Liver (tissue), 9 donors: Measurements from ENCODE around the gene KIRREL3. TPM values are rescaled to one million over a fixed set of nuclear protein-coding genes. Genes with fewer than 3 reads are reported as not detected.

Source experiments
- DNase-seq: peaks from one replicate; pipeline ENCODE4 v3.0.0-alpha.2; 2017; ENCODE audit warnings: low spot score
- H3K27ac ChIP-seq, 2 donors: one replicate each; pipeline ENCODE4 v1.7.0; 2013; ENCODE audit warnings: inconsistent platforms in 2 of 2, low read length in 2 of 2, control low read depth in 1 of 2, low read depth in 1 of 2, mild to moderate bottlenecking in 1 of 2
- H3K27me3 ChIP-seq, 4 donors: one replicate each; pipeline versions ENCODE4 v1.6.1 to v1.7.0; 2013; ENCODE audit warnings: low read length in 3 of 4, inconsistent platforms in 1 of 4, mild to moderate bottlenecking in 1 of 4, moderate library complexity in 1 of 4; ENCODE audit not compliant: control insufficient read depth in 4 of 4, insufficient read depth in 4 of 4
- H3K36me3 ChIP-seq, 4 donors: one replicate each; pipeline versions ENCODE4 v1.6.1 to v1.7.0; 2013; ENCODE audit warnings: low read length in 3 of 4, mild to moderate bottlenecking in 3 of 4, low read depth in 1 of 4, moderate library complexity in 1 of 4; ENCODE audit not compliant: control insufficient read depth in 4 of 4, insufficient read depth in 3 of 4
- H3K4me1 ChIP-seq, 4 donors: one replicate each; pipeline versions ENCODE4 v1.6.1 to v1.7.0; 2013; ENCODE audit warnings: low read length in 3 of 4, mild to moderate bottlenecking in 3 of 4, moderate library complexity in 1 of 4; ENCODE audit not compliant: control insufficient read depth in 4 of 4, insufficient read depth in 4 of 4
- H3K4me3 ChIP-seq, 3 donors: one replicate each; pipeline versions ENCODE4 v1.6.1 to v1.7.0; 2013; ENCODE audit warnings: low read length in 3 of 3, control low read depth in 1 of 3, low read depth in 1 of 3, mild to moderate bottlenecking in 1 of 3
- H3K9ac ChIP-seq, 2 donors: one replicate each; pipeline ENCODE4 v1.7.0; 2013; ENCODE audit warnings: low read length in 2 of 2, mild to moderate bottlenecking in 2 of 2, moderate library complexity in 2 of 2, control low read depth in 1 of 2, low read depth in 1 of 2
- H3K9me3 ChIP-seq, 4 donors: one replicate each; pipeline versions ENCODE4 v1.6.1 to v1.7.0; 2013; ENCODE audit warnings: low read length in 3 of 4; ENCODE audit not compliant: control insufficient read depth in 4 of 4
- ATF3 ChIP-seq: IDR thresholded peaks from 2 replicates; pipeline ENCODE4 v1.6.1; 2016; ENCODE audit warnings: antibody characterized with exemption
- CTCF ChIP-seq: fragments of 150-350 bp; IDR thresholded peaks from 2 replicates; pipeline ENCODE4 v1.5.1; 2017; ENCODE audit warnings: improper control_type of control experiment, low read depth, low read length; ENCODE audit not compliant: missing input control
- EGR1 ChIP-seq, 2 donors: IDR thresholded peaks; 2 replicates each; pipeline ENCODE4 v1.6.1; 2016 to 2018; ENCODE audit warnings: antibody characterized with exemption in 2 of 2, low read depth in 2 of 2
- FOXA1 ChIP-seq: IDR thresholded peaks from 2 replicates; pipeline ENCODE4 v1.6.1; 2016; ENCODE audit warnings: antibody characterized with exemption
- FOXA2 ChIP-seq: IDR thresholded peaks from 2 replicates; pipeline ENCODE4 v1.6.1; 2016; ENCODE audit warnings: antibody characterized with exemption
- GABPA ChIP-seq, 2 donors: IDR thresholded peaks in 1 of 2; conservative IDR thresholded peaks in 1 of 2; 2 replicates each; pipeline ENCODE4 v1.6.1; 2016; ENCODE audit warnings: antibody characterized with exemption in 2 of 2, mild to moderate bottlenecking in 1 of 2, moderate library complexity in 1 of 2
- HNF4A ChIP-seq, 2 donors: conservative IDR thresholded peaks; 2 replicates each; pipeline ENCODE4 v1.6.1; 2016; ENCODE audit warnings: antibody characterized with exemption in 2 of 2, mild to moderate bottlenecking in 2 of 2
- HNF4G ChIP-seq: IDR thresholded peaks from 2 replicates; pipeline ENCODE4 v1.6.1; 2016; ENCODE audit warnings: antibody characterized with exemption
- JUND ChIP-seq, 2 donors: IDR thresholded peaks; 2 replicates each; pipeline ENCODE4 v1.6.1; 2016; ENCODE audit warnings: antibody characterized with exemption in 2 of 2
- NR2F2 ChIP-seq: IDR thresholded peaks from 2 replicates; pipeline ENCODE4 v1.6.1; 2016; ENCODE audit warnings: antibody characterized with exemption
- RXRA ChIP-seq, 2 donors: IDR thresholded peaks; 2 replicates each; pipeline ENCODE4 v1.6.1; 2017 to 2018; ENCODE audit warnings: antibody characterized with exemption in 2 of 2, mild to moderate bottlenecking in 1 of 2
- SP1 ChIP-seq: IDR thresholded peaks from 2 replicates; pipeline ENCODE4 v1.6.1; 2018; ENCODE audit warnings: antibody characterized with exemption, mild to moderate bottlenecking
- TAF1 ChIP-seq: conservative IDR thresholded peaks from 2 replicates; pipeline ENCODE4 v1.6.1; 2016; ENCODE audit warnings: antibody characterized with exemption, mild to moderate bottlenecking
- ZBTB33 ChIP-seq: IDR thresholded peaks from 2 replicates; pipeline ENCODE4 v1.6.1; 2016; ENCODE audit warnings: antibody characterized with exemption
- WGBS: extraction: QIAGEN DNeasy Blood & Tissue Kit; methylation state at CpG from one replicate; pipeline ENCODE4 v1.1.7; 2013; 5-methylcytosine and 5-hydroxymethylcytosine counted together
- polyA plus RNA-seq, 2 donors: library from polyadenylated mRNA; stranded (reverse) in 1 of 2; unstranded in 1 of 2; fragments of 200-250 nt in 1 of 2; fragments of >200 nt in 1 of 2; fragmentation: Nextera tagmentation in 1 of 2; extraction: Ambion mirVana in 1 of 2; gene quantifications; one replicate each; pipeline versions ENCODE4 v1.2.1 to v1.2.3, GENCODE V29; 2013 to 2015
- total RNA-seq, 2 donors: library from RNA; depleted of rRNA; stranded (reverse); fragments of >200 nt; gene quantifications; one replicate each; pipeline ENCODE4 v1.2.3, GENCODE V29; 2014
- TF ChIP-seq, protein P1 (sequence below): IDR thresholded peaks from 2 replicates; pipeline ENCODE4 v1.6.1; 2016; ENCODE audit warnings: antibody characterized with exemption
- TF ChIP-seq, protein P2 (sequence below): IDR thresholded peaks from 2 replicates; pipeline ENCODE4 v1.6.1; 2016; ENCODE audit warnings: antibody characterized with exemption, mild to moderate bottlenecking
- donor health status: healthy.
- donor health status: healthy.
- donor health status: healthy.
- donor health status: healthy.
- donor health status: healthy.

The KIRREL3 gene
- total and polyA plus RNA-seq, 4 donors = 0.03 to 0.29 (median 0.08) TPM; not detected in 1

DNA sequence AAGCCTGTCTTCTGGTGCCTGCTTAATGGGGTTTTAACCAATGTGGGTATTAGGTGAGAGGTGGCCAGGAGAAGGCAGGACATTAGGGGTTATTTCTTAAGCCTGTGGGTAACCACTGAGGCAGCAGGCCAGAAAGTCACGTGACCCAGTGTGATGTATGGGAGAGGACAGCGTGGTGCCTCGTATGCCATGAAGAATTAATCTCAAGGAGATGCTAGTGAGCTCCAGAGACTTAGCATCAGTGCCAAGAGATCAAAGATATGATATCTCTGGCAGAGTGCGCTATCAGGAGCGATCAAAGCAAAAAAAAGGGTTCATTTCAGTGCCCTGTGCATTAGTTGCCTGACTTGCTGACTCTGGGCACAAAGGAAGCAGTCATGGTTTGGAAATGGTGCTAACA, 275.5 kb downstream of the KIRREL3 start:
- no peak overlapping the region for H3K4me3 ChIP-seq
- no peaks in the 10 kb centered on the region for H3K36me3 ChIP-seq
- TF ChIP-seq FOXA2 (no peak), HNF4A (conservative IDR thresholded peaks at IDR 0.05) (no peak), NR2F2 (no peak), EGR1 (IDR thresholded peaks at IDR 0.05; ENCODE audit: low read depth in 2 of 2) (no peak), FOXA1 (no peak), TAF1 (no peak)
- WGBS = 83% methylated on average over 5 of the region's 5 CpGs
- H3K9me3 ChIP-seq = no peaks in the 10 kb centered on the region
- H3K27me3 ChIP-seq = no peaks in the 10 kb centered on the region
- H3K27ac ChIP-seq = no peak overlapping the region
- no peak overlapping the region for H3K9ac ChIP-seq
- no peak for DNase-seq
- no peaks in the 10 kb centered on the region for H3K4me1 ChIP-seq

GRCh38 chr11:126723665-126724045, 276.9 kb downstream of the KIRREL3 start:
- no peak for TF ChIP-seq GABPA (IDR thresholded peaks at IDR 0.05 in 1 of 2, conservative IDR thresholded peaks at IDR 0.05 in 1 of 2)
- TF ChIP-seq TAF1 = no peak
- no peak for TF ChIP-seq CTCF
- no peak for TF ChIP-seq JUND (IDR thresholded peaks at IDR 0.05)
- TF ChIP-seq, protein P1, sequence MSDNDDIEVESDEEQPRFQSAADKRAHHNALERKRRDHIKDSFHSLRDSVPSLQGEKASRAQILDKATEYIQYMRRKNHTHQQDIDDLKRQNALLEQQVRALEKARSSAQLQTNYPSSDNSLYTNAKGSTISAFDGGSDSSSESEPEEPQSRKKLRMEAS = no peak
- no peak for TF ChIP-seq HNF4G
- TF ChIP-seq ZBTB33 = no peak
- no peak for TF ChIP-seq ATF3
- no peak for TF ChIP-seq SP1
- TF ChIP-seq, protein P2, sequence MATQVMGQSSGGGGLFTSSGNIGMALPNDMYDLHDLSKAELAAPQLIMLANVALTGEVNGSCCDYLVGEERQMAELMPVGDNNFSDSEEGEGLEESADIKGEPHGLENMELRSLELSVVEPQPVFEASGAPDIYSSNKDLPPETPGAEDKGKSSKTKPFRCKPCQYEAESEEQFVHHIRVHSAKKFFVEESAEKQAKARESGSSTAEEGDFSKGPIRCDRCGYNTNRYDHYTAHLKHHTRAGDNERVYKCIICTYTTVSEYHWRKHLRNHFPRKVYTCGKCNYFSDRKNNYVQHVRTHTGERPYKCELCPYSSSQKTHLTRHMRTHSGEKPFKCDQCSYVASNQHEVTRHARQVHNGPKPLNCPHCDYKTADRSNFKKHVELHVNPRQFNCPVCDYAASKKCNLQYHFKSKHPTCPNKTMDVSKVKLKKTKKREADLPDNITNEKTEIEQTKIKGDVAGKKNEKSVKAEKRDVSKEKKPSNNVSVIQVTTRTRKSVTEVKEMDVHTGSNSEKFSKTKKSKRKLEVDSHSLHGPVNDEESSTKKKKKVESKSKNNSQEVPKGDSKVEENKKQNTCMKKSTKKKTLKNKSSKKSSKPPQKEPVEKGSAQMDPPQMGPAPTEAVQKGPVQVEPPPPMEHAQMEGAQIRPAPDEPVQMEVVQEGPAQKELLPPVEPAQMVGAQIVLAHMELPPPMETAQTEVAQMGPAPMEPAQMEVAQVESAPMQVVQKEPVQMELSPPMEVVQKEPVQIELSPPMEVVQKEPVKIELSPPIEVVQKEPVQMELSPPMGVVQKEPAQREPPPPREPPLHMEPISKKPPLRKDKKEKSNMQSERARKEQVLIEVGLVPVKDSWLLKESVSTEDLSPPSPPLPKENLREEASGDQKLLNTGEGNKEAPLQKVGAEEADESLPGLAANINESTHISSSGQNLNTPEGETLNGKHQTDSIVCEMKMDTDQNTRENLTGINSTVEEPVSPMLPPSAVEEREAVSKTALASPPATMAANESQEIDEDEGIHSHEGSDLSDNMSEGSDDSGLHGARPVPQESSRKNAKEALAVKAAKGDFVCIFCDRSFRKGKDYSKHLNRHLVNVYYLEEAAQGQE = no peak
- no peak for TF ChIP-seq HNF4A (conservative IDR thresholded peaks at IDR 0.05)
- TF ChIP-seq RXRA (IDR thresholded peaks at IDR 0.05) = no peak
- TF ChIP-seq NR2F2 = no peak
- Histone ChIP-seq H3K4me1 (no peaks in the 10 kb centered on the region), H3K36me3 (no peaks in the 10 kb centered on the region), H3K27ac (no peak overlapping the region), H3K27me3 (no peaks in the 10 kb centered on the region), H3K4me3 (no peak overlapping the region), H3K9me3 (no peaks in the 10 kb centered on the region), H3K9ac (no peak overlapping the region)
- DNase-seq = no peak
- 75% methylated on average over 1 of the region's 1 CpG for WGBS
